GM23338 (cell line): ENCODE results near the gene PBXIP1. TPM values are rescaled to one million over a fixed set of nuclear protein-coding genes. Genes with fewer than 3 reads are reported as not detected.

Source experiments
- ATAC-seq: fragments of 200-7000 bp; cut with Tn5 transposase; 3 replicates; pipeline ENCODE4 v1.9.1; 2020
- DNase-seq: peaks from one replicate; pipeline ENCODE4 v3.0.0-alpha.2; 2015; ENCODE audit warnings: low spot score
- H2AFZ ChIP-seq: fragments of 200-600 bp; sonication (generic); 2 replicates; pipeline ENCODE4 v1.8.0; 2016; ENCODE audit warnings: antibody characterized with exemption, mild to moderate bottlenecking, moderate library complexity
- H3F3A ChIP-seq: fragments of 200-600 bp; sonication (generic); replicated peaks from 2 replicates; pipeline ENCODE4 v1.8.0; 2017; ENCODE audit warnings: antibody characterized with exemption, mixed run types, low read depth
- H3K27ac ChIP-seq: fragments of 200-600 bp; sonication (generic); 2 replicates; pipeline ENCODE4 v1.6.1; 2016; ENCODE audit warnings: low read depth
- H3K27me3 ChIP-seq: fragments of 200-600 bp; sonication (generic); 2 replicates; pipeline ENCODE4 v1.8.0; 2016; ENCODE audit warnings: mild to moderate bottlenecking, mixed run types, moderate library complexity; ENCODE audit not compliant: insufficient read depth
- H3K36me3 ChIP-seq: fragments of 200-600 bp; sonication (generic); 2 replicates; pipeline ENCODE4 v1.8.0; 2016; ENCODE audit warnings: mild to moderate bottlenecking; ENCODE audit not compliant: insufficient read depth
- H3K4me1 ChIP-seq: fragments of 200-600 bp; sonication (generic); 2 replicates; pipeline ENCODE4 v1.8.0; 2016; ENCODE audit warnings: mild to moderate bottlenecking, moderate library complexity; ENCODE audit not compliant: insufficient read depth
- H3K4me2 ChIP-seq: fragments of 200-600 bp; sonication (generic); 2 replicates; pipeline ENCODE4 v1.7.1; 2017; ENCODE audit warnings: mixed run types
- H3K4me3 ChIP-seq: fragments of 200-600 bp; sonication (generic); 2 replicates; pipeline ENCODE4 v1.6.1; 2016; ENCODE audit warnings: mixed run types
- H3K79me2 ChIP-seq: fragments of 200-600 bp; sonication (generic); replicated peaks from 2 replicates; pipeline ENCODE4 v1.8.0; 2017; ENCODE audit warnings: mild to moderate bottlenecking; ENCODE audit not compliant: insufficient read depth
- H3K9me2 ChIP-seq: fragments of 200-600 bp; sonication (generic); 2 replicates; pipeline ENCODE4 v1.8.0; 2017; ENCODE audit not compliant: insufficient read depth
- H4K20me1 ChIP-seq: fragments of 200-600 bp; sonication (generic); replicated peaks from 2 replicates; pipeline ENCODE4 v1.8.0; 2017; ENCODE audit warnings: mild to moderate bottlenecking; ENCODE audit not compliant: insufficient read depth
- H3K27ac Mint-ChIP-seq: 2 replicates; pipeline ENCODE4 v1.8.0; 2020; ENCODE audit warnings: inconsistent platforms, mild to moderate bottlenecking, moderate library complexity, mixed read lengths
- H3K27me3 Mint-ChIP-seq: 3 replicates; pipeline ENCODE4 v1.8.0; 2022; ENCODE audit warnings: low read depth, mild to moderate bottlenecking, moderate library complexity, mixed read lengths, inconsistent platforms; ENCODE audit not compliant: insufficient read depth, poor library complexity
- H3K36me3 Mint-ChIP-seq: 3 replicates; pipeline ENCODE4 v1.8.0; 2021; ENCODE audit warnings: low read depth, mild to moderate bottlenecking, inconsistent platforms, moderate library complexity, mixed read lengths
- H3K4me1 Mint-ChIP-seq: 3 replicates; pipeline ENCODE4 v1.8.0; 2020; ENCODE audit warnings: mild to moderate bottlenecking, inconsistent platforms, mixed read lengths
- H3K4me3 Mint-ChIP-seq: 3 replicates; pipeline ENCODE4 v1.8.0; 2021; ENCODE audit warnings: moderate library complexity, mild to moderate bottlenecking, inconsistent platforms, mixed read lengths
- H3K9me3 Mint-ChIP-seq: 3 replicates; pipeline ENCODE4 v1.8.0; 2020; ENCODE audit warnings: moderate library complexity, mild to moderate bottlenecking, inconsistent platforms, mixed read lengths
- CREB1 ChIP-seq: fragments of 250-450 bp; sonication (Bioruptor Pico); IDR thresholded peaks from 2 replicates; pipeline ENCODE4 v1.5.0; 2020; ENCODE audit warnings: low read depth, mild to moderate bottlenecking, moderate library complexity
- CTCF ChIP-seq, 2 experiments: fragments of 200-600 bp in 1 of 2; sonication (generic) in 1 of 2; conservative IDR thresholded peaks; 2 replicates each; pipeline versions ENCODE4 v1.5.1 to v1.6.1; 2016 to 2017; ENCODE audit warnings: antibody characterized with exemption in 2 of 2, low read depth in 2 of 2, mild to moderate bottlenecking in 2 of 2, moderate library complexity in 1 of 2
- ETS1 ChIP-seq: IDR thresholded peaks from 2 replicates; pipeline ENCODE4 v1.6.1; 2016; ENCODE audit warnings: antibody characterized with exemption
- EZH2 ChIP-seq: fragments of 200-600 bp; sonication (generic); IDR thresholded peaks from one replicate; pipeline ENCODE4 v1.8.0; 2017; ENCODE audit warnings: antibody characterized with exemption, mild to moderate bottlenecking, low read depth; ENCODE audit not compliant: unreplicated experiment
- EZH2phosphoT487 ChIP-seq: fragments of 200-600 bp; sonication (generic); IDR thresholded peaks from one replicate; pipeline ENCODE4 v1.8.1; 2018; ENCODE audit warnings: antibody characterized with exemption; ENCODE audit not compliant: unreplicated experiment
- JUNB ChIP-seq: IDR thresholded peaks from one replicate; pipeline ENCODE4 v1.6.1; 2016; ENCODE audit warnings: antibody characterized with exemption; ENCODE audit not compliant: unreplicated experiment
- NANOG ChIP-seq: IDR thresholded peaks from 2 replicates; pipeline ENCODE4 v1.6.1; 2016; ENCODE audit warnings: antibody characterized with exemption, borderline replicate concordance
- POLR2AphosphoS5 ChIP-seq: IDR thresholded peaks from 2 replicates; pipeline ENCODE4 v1.6.1; 2016; ENCODE audit warnings: antibody characterized with exemption, low read depth
- REST ChIP-seq: IDR thresholded peaks from one replicate; pipeline ENCODE4 v1.6.1; 2018; ENCODE audit warnings: antibody characterized with exemption; ENCODE audit not compliant: unreplicated experiment
- STAT1 ChIP-seq: IDR thresholded peaks from one replicate; pipeline ENCODE4 v1.6.1; 2016; ENCODE audit warnings: antibody characterized with exemption; ENCODE audit not compliant: unreplicated experiment
- ZNF114 ChIP-seq: fragments of 250-450 bp; sonication (Bioruptor Pico); IDR thresholded peaks from 2 replicates; pipeline ENCODE4 v1.5.0; 2020; ENCODE audit warnings: mild to moderate bottlenecking, moderate library complexity
- ZNF331 ChIP-seq: fragments of 250-450 bp; sonication (Bioruptor Pico); IDR thresholded peaks from 2 replicates; pipeline ENCODE4 v1.5.0; 2020; ENCODE audit warnings: low read depth, mild to moderate bottlenecking, moderate library complexity
- ZNF462 ChIP-seq: fragments of 250-450 bp; sonication (Bioruptor Pico); IDR thresholded peaks from 2 replicates; pipeline ENCODE4 v1.5.0; 2020; ENCODE audit warnings: mild to moderate bottlenecking, moderate library complexity
- polyA plus RNA-seq: library from polyadenylated mRNA; unstranded; fragments of >200 nt; fragmentation: Nextera tagmentation; extraction: Ambion mirVana; gene quantifications from 2 replicates; pipeline ENCODE4 v1.2.1, GENCODE V29; 2016
- total RNA-seq: library from RNA; depleted of rRNA; stranded (reverse); fragments of >200 nt; shearing (Covaris generic); gene quantifications from 2 replicates; pipeline ENCODE4 v1.2.3, GENCODE V29; 2014

PBXIP1 gene
- total and polyA plus RNA-seq, 2 experiments from 2014 or later, result 7.0 to 31.8 TPM

- Mint-ChIP-seq H3K4me3 (peak overlapping the region; percentile 90), H3K27me3 (peaks cover 33% of the 10 kb centered on the region), H3K4me1 (peaks cover 55% of the 10 kb centered on the region), H3K36me3 (peaks cover 14% of the 10 kb centered on the region), H3K27ac (peak overlapping the region; percentile 98), H3K9me3 (no peaks in the 10 kb centered on the region)
- ATAC-seq, result peak; percentile 20
- Histone ChIP-seq H3K4me1 (peaks cover 30% of the 10 kb centered on the region), H3K36me3 (no peaks in the 10 kb centered on the region), H3K4me2 (peak overlapping the region; percentile 67), H3F3A (peaks cover 14% of the 10 kb centered on the region), H4K20me1 (peaks cover 10% of the 10 kb centered on the region), H3K9me2 (no peaks in the 10 kb centered on the region), H3K27me3 (no peaks in the 10 kb centered on the region), H3K27ac (peak overlapping the region; percentile 88), H3K4me3 (peak overlapping the region; percentile 50), H3K79me2 (peaks cover 4% of the 10 kb centered on the region; the same call in 1 of the 2 replicates), H2AFZ (no peak overlapping the region)
- peak; percentile 89 for DNase-seq
- no peak for TF ChIP-seq STAT1
- no peak for TF ChIP-seq POLR2AphosphoS5
- TF ChIP-seq ZNF462 (CRISPR knock-in tag), result no peak
- TF ChIP-seq REST, result no peak
- no peak for TF ChIP-seq JUNB
- no peak for TF ChIP-seq NANOG
- TF ChIP-seq ZNF331 (CRISPR knock-in tag), result no peak
- TF ChIP-seq EZH2, result no peak
- no peak for TF ChIP-seq CREB1
- TF ChIP-seq ETS1, result no peak
- TF ChIP-seq ZNF114, result no peak
- TF ChIP-seq EZH2phosphoT487, result no peak
- no peak; a peak in 1 of 4 replicates for TF ChIP-seq CTCF (conservative IDR thresholded peaks at IDR 0.05; ENCODE audit: low read depth in 2 of 2)
Measured at GRCh38 chr1:154955039-154955717, 721 bp downstream of the PBXIP1 start.
